A549 (cell line): ENCODE data around the gene ABCA7. TPM values are rescaled to one million over a fixed set of nuclear protein-coding genes. Genes with fewer than 3 reads are reported as not detected.

Source experiments
- ATAC-seq, 2 experiments: fragments of 200-7000 bp in 1 of 2; fragments of >200 bp in 1 of 2; cut with Nextera tagmentation in 1 of 2; cut with Tn5 transposase in 1 of 2; 3 replicates each; pipeline versions ENCODE4 v1.8.0 to v1.9.1; 2018 to 2020; ENCODE audit warnings: mild to moderate bottlenecking in 1 of 2, moderate library complexity in 1 of 2
- CTCF ChIA-PET: fragments of 300-600 bp; sonication (Branson Sonifier 250); formaldehyde crosslinking; extraction: SDS; loops from one replicate; lab custom pipeline; 2021; ENCODE audit warnings: antibody characterized with exemption, inconsistent platforms; lab: Yijun Ruan, JAX
- POLR2A ChIA-PET: fragments of 350-600 bp; formaldehyde crosslinking; extraction: SDS; loops from one replicate; lab custom pipeline; 2021; ENCODE audit warnings: antibody characterized with exemption, inconsistent platforms; lab: Yijun Ruan, JAX
- DNase-seq, 2 experiments: peaks; one replicate each; pipeline versions ENCODE4 v3.0.0 to v3.0.0-alpha.2; 2011 to 2016; ENCODE audit warnings: low read depth in 1 of 2, low spot score in 1 of 2
- FAIRE-seq: peaks from 2 replicates; lab custom pipeline; 2011; peaks lifted over from hg19 to GRCh38; lab: Jason Lieb, UNC
- H3K27ac ChIP-seq, 2 experiments: fragments of >200 bp; sonication (Bioruptor Twin); formaldehyde crosslinking; 3 replicates each; pipeline ENCODE4 v1.5.1; 2016 to 2017
- H3K4me1 ChIP-seq: fragments of >200 bp; sonication (Bioruptor Twin); formaldehyde crosslinking; 3 replicates; pipeline ENCODE4 v1.6.1; 2016
- H3K4me2 ChIP-seq: fragments of >200 bp; sonication (Bioruptor Twin); formaldehyde crosslinking; 3 replicates; pipeline ENCODE4 v1.6.1; 2016
- H3K4me3 ChIP-seq: fragments of >200 bp; sonication (Bioruptor Twin); formaldehyde crosslinking; 3 replicates; pipeline ENCODE4 v1.5.1; 2016
- H3K9me3 ChIP-seq: fragments of >200 bp; sonication (Bioruptor Twin); formaldehyde crosslinking; 3 replicates; pipeline ENCODE4 v1.6.1; 2016
- EP300 ChIP-seq, 2 experiments: fragments of >200 bp; sonication (Bioruptor Twin); formaldehyde crosslinking; IDR thresholded peaks; 2 replicates in 1 of 2; 3 replicates in 1 of 2; pipeline ENCODE4 v1.6.1; 2016 to 2017
- FOSB ChIP-seq: fragments of 250-450 bp; sonication (Bioruptor Pico); IDR thresholded peaks from 2 replicates; pipeline ENCODE4 v1.5.0; 2020; ENCODE audit warnings: mild to moderate bottlenecking, moderate library complexity
- JUNB ChIP-seq: fragments of >200 bp; sonication (Bioruptor Twin); formaldehyde crosslinking; IDR thresholded peaks from 2 replicates; pipeline ENCODE4 v1.6.1; 2016
- KDM5A ChIP-seq: fragments of 200-600 bp; sonication (generic); IDR thresholded peaks from 2 replicates; pipeline ENCODE4 v1.6.1; 2016; ENCODE audit warnings: antibody characterized with exemption, mild to moderate bottlenecking
- MYC ChIP-seq: IDR thresholded peaks from 2 replicates; pipeline ENCODE4 v1.6.1; 2012; ENCODE audit warnings: mild to moderate bottlenecking, inconsistent platforms, low read length, improper control_type of control experiment, borderline replicate concordance
- NFE2L2 ChIP-seq: fragments of 150-350 bp; conservative IDR thresholded peaks from 2 replicates; pipeline ENCODE4 v1.6.1; 2014; ENCODE audit warnings: low read length
- PHF8 ChIP-seq: fragments of 200-600 bp; sonication (generic); IDR thresholded peaks from 2 replicates; pipeline ENCODE4 v1.6.1; 2016; ENCODE audit warnings: low read depth, mild to moderate bottlenecking, antibody characterized with exemption, moderate library complexity, borderline replicate concordance
- POLR2AphosphoS2 ChIP-seq: conservative IDR thresholded peaks from 2 replicates; pipeline ENCODE4 v1.6.1; 2012; ENCODE audit warnings: low read length, improper control_type of control experiment, inconsistent platforms
- RAD21 ChIP-seq, 2 experiments: fragments of >200 bp in 1 of 2; sonication (Bioruptor Twin) in 1 of 2; formaldehyde crosslinking in 1 of 2; IDR thresholded peaks in 1 of 2; conservative IDR thresholded peaks in 1 of 2; 2 replicates in 1 of 2; 3 replicates in 1 of 2; pipeline ENCODE4 v1.6.1; 2012 to 2018; ENCODE audit warnings: inconsistent platforms in 1 of 2
- RCOR1 ChIP-seq: fragments of 150-350 bp; IDR thresholded peaks from 2 replicates; pipeline ENCODE4 v1.6.1; 2014; ENCODE audit warnings: antibody characterized with exemption, low read length, low read depth
- RFX5 ChIP-seq: fragments of 450-650 bp; IDR thresholded peaks from 2 replicates; pipeline ENCODE4 v1.7.1; 2014; ENCODE audit warnings: antibody characterized with exemption, mild to moderate bottlenecking, moderate library complexity
- TFCP2L1 ChIP-seq: fragments of 250-450 bp; sonication (Bioruptor Pico); IDR thresholded peaks from 2 replicates; pipeline ENCODE4 v1.5.0; 2021; ENCODE audit warnings: mild to moderate bottlenecking
- ZC3H11A ChIP-seq: fragments of 450-650 bp; IDR thresholded peaks from 2 replicates; pipeline ENCODE4 v1.6.1; 2014; ENCODE audit warnings: antibody characterized with exemption, mild to moderate bottlenecking
- ZFP36 ChIP-seq: fragments of 450-650 bp; IDR thresholded peaks from 2 replicates; pipeline ENCODE4 v1.6.1; 2014; ENCODE audit warnings: borderline replicate concordance; ENCODE audit not compliant: partially characterized antibody
- ZNF302 ChIP-seq: fragments of 250-450 bp; sonication (Bioruptor Pico); IDR thresholded peaks from 2 replicates; pipeline ENCODE4 v1.9.0; 2021; ENCODE audit warnings: inconsistent platforms, mild to moderate bottlenecking, moderate library complexity
- WGBS: methylation state at CpG from one replicate; pipeline ENCODE4 v1.1.6; 2017; ENCODE audit errors: missing lambda C conversion rate; 5-methylcytosine and 5-hydroxymethylcytosine counted together
- polyA plus RNA-seq, 4 experiments: library from polyadenylated mRNA; depleted of rRNA in 3 of 4; stranded (reverse); fragments of >200 nt; fragmentation: RNase III in 1 of 4; extraction: RNeasy Plus Mini Kit Qiagen cat#74134 plus additional on column Dnase treatment in 1 of 4; gene quantifications; 2 replicates in 3 of 4; 3 replicates in 1 of 4; pipeline ENCODE4 v1.2.3, GENCODE V29; 2011 to 2017
- TF ChIP-seq, protein P1 (sequence below): fragments of 250-450 bp; sonication (Bioruptor Pico); IDR thresholded peaks from 2 replicates; pipeline ENCODE4 v1.5.0; 2021; ENCODE audit warnings: mild to moderate bottlenecking, moderate library complexity, borderline replicate concordance
- TF ChIP-seq, protein P2 (sequence below): fragments of >200 bp; sonication (Bioruptor Twin); formaldehyde crosslinking; IDR thresholded peaks from 2 replicates; pipeline ENCODE4 v1.6.1; 2016
- TF ChIP-seq, protein P3 (sequence below): fragments of 150-350 bp; IDR thresholded peaks from 2 replicates; pipeline ENCODE4 v1.6.1; 2014; ENCODE audit warnings: low read depth, mild to moderate bottlenecking, low read length
- TF ChIP-seq, protein P4 (sequence below): fragments of 250-450 bp; sonication (Bioruptor Pico); IDR thresholded peaks from 2 replicates; pipeline ENCODE4 v1.5.0; 2020; ENCODE audit warnings: low read depth, mild to moderate bottlenecking, moderate library complexity
- TF ChIP-seq, protein P5 (sequence below): fragments of 200-600 bp; sonication (generic); IDR thresholded peaks from 2 replicates; pipeline ENCODE4 v1.6.1; 2016; ENCODE audit warnings: antibody characterized with exemption, mild to moderate bottlenecking, moderate library complexity
- TF ChIP-seq, protein P6 (sequence below): fragments of >200 bp; sonication (Bioruptor Twin); formaldehyde crosslinking; IDR thresholded peaks from 3 replicates; pipeline ENCODE4 v1.6.1; 2016

The ABCA7 gene
- polyA plus RNA-seq, 2 of the 4 experiments (the other 2 are of a cell fraction) = 5.0 to 13.5 TPM

DNA sequence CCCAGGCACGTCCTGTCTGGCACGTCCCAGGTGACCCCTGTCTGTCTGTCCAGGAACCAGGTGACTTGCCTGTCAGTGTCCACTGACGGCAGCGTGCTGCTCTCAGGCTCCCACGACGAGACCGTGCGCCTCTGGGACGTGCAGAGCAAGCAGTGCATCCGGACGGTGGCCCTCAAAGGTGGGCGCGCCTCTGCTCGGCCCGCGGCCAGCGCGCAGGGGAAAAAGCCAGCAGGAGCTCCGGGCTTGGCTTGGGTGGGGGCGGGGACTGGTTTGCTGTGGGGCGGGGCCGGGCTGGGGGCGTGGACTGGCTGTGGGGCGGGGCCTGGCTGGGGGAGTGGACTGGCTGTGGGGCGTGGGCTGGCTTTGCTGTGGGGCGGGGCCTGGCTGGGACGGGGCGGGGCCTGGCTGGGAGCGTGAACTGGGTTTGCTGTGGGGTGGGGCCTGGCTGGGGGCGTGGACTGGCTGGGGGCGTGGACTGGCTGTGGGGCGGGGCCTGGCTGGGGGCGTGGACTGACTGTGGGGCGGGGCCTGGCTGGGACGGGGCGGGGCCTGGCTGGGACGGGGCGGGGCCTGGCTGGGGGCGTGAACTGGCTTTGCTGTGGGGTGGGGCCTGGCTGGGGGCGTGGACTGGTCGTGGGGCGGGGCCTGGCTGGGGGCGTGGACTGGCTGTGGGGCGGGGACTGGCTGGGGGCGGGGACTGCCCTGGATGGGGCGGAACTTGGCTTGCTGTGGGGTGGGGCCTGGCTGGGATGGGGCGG is 48.6 kb upstream of the ABCA7 start:
- H3K4me2 ChIP-seq = no peak overlapping the region
- H3K4me3 ChIP-seq = no peak overlapping the region
- ChIA-PET POLR2A (no interaction called here), CTCF (interaction anchor here (1.4 kb wide), 2 partner anchors 9 to 69 kb away, joined by 3 to 5 read pairs; no protein-coding TSS in a partner anchor)
- peak in 1 of 2 experiments; percentile 75 for DNase-seq
- FAIRE-seq = no peak
- TF ChIP-seq KDM5A (no peak), ZNF302 (CRISPR knock-in tag) (no peak), ZFP36 (no peak), FOSB (CRISPR knock-in tag) (no peak), MYC (no peak), EP300 (IDR thresholded peaks at IDR 0.05) (no peak), RFX5 (no peak)
- TF ChIP-seq, protein P1, sequence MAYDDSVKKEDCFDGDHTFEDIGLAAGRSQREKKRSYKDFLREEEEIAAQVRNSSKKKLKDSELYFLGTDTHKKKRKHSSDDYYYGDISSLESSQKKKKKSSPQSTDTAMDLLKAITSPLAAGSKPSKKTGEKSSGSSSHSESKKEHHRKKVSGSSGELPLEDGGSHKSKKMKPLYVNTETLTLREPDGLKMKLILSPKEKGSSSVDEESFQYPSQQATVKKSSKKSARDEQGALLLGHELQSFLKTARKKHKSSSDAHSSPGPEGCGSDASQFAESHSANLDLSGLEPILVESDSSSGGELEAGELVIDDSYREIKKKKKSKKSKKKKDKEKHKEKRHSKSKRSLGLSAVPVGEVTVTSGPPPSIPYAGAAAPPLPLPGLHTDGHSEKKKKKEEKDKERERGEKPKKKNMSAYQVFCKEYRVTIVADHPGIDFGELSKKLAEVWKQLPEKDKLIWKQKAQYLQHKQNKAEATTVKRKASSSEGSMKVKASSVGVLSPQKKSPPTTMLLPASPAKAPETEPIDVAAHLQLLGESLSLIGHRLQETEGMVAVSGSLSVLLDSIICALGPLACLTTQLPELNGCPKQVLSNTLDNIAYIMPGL (CRISPR knock-in tag) = no peak
- TF ChIP-seq, protein P2, sequence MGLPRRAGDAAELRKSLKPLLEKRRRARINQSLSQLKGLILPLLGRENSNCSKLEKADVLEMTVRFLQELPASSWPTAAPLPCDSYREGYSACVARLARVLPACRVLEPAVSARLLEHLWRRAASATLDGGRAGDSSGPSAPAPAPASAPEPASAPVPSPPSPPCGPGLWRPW = no peak
- TF ChIP-seq, protein P3, sequence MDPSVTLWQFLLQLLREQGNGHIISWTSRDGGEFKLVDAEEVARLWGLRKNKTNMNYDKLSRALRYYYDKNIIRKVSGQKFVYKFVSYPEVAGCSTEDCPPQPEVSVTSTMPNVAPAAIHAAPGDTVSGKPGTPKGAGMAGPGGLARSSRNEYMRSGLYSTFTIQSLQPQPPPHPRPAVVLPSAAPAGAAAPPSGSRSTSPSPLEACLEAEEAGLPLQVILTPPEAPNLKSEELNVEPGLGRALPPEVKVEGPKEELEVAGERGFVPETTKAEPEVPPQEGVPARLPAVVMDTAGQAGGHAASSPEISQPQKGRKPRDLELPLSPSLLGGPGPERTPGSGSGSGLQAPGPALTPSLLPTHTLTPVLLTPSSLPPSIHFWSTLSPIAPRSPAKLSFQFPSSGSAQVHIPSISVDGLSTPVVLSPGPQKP = no peak
- TF ChIP-seq, protein P4, sequence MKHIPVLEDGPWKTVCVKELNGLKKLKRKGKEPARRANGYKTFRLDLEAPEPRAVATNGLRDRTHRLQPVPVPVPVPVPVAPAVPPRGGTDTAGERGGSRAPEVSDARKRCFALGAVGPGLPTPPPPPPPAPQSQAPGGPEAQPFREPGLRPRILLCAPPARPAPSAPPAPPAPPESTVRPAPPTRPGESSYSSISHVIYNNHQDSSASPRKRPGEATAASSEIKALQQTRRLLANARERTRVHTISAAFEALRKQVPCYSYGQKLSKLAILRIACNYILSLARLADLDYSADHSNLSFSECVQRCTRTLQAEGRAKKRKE (CRISPR knock-in tag) = no peak
- TF ChIP-seq, protein P5, sequence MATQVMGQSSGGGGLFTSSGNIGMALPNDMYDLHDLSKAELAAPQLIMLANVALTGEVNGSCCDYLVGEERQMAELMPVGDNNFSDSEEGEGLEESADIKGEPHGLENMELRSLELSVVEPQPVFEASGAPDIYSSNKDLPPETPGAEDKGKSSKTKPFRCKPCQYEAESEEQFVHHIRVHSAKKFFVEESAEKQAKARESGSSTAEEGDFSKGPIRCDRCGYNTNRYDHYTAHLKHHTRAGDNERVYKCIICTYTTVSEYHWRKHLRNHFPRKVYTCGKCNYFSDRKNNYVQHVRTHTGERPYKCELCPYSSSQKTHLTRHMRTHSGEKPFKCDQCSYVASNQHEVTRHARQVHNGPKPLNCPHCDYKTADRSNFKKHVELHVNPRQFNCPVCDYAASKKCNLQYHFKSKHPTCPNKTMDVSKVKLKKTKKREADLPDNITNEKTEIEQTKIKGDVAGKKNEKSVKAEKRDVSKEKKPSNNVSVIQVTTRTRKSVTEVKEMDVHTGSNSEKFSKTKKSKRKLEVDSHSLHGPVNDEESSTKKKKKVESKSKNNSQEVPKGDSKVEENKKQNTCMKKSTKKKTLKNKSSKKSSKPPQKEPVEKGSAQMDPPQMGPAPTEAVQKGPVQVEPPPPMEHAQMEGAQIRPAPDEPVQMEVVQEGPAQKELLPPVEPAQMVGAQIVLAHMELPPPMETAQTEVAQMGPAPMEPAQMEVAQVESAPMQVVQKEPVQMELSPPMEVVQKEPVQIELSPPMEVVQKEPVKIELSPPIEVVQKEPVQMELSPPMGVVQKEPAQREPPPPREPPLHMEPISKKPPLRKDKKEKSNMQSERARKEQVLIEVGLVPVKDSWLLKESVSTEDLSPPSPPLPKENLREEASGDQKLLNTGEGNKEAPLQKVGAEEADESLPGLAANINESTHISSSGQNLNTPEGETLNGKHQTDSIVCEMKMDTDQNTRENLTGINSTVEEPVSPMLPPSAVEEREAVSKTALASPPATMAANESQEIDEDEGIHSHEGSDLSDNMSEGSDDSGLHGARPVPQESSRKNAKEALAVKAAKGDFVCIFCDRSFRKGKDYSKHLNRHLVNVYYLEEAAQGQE = no peak
- ATAC-seq = peak; percentile 10 to 19; a peak in 3 of 6 replicates
- H3K27ac ChIP-seq = no peak overlapping the region
- H3K4me1 ChIP-seq = peaks cover 7% of the 10 kb centered on the region; the same call in 2 of the 3 replicates
- no CpG with 5 or more reads among the region's 47 CpGs for WGBS
- H3K9me3 ChIP-seq = no peaks in the 10 kb centered on the region

DNA sequence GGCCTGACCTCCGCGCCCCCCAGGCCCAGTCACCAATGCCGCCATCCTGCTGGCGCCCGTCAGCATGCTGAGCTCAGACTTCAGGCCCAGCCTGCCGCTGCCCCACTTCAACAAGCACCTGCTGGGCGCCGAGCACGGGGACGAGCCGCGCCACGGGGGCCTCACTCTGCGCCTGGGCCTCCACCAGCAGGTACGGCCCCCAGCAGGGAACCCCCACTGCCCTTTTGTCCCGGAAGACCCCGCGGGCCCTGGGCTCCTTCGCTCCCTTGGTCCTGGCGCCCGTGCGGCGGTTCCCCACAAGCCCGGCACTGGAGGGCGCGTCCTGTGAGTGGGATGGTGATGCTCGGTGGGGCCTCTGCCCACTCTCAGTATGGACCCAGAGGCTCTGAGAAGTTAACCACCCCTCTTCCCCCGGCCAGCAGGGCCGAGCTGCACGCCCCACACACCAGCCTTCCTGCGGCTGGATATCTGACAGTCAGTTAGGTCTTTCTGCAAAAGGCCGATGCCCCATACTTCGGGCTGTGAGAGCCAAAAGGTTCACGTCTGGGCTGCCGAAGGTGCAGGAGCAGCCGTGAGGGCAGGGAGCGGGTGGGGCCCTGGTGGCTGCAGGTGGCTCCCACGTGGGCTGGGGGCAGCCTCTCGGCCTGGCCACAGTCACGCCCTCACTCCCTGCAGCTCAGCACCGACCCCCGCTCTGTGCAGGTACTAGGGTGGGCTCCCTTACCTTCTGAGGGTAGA is 47.8 kb upstream of the ABCA7 start:
- ChIA-PET CTCF (no interaction called here), POLR2A (no interaction called here)
- no peak overlapping the region for H3K4me2 ChIP-seq
- no peak for FAIRE-seq
- no peak for TF ChIP-seq JUNB
- TF ChIP-seq POLR2AphosphoS2 = no peak
- TF ChIP-seq PHF8 = no peak
- TF ChIP-seq, protein P1 (CRISPR knock-in tag) = no peak
- TF ChIP-seq RCOR1 = no peak
- TF ChIP-seq NFE2L2 = no peak
- no peak for TF ChIP-seq ZFP36
- no peak for TF ChIP-seq RAD21 (conservative IDR thresholded peaks at IDR 0.05 in 1 of 2, IDR thresholded peaks at IDR 0.05 in 1 of 2)
- TF ChIP-seq, protein P4 (CRISPR knock-in tag) = no peak
- TF ChIP-seq TFCP2L1 (CRISPR knock-in tag) = no peak
- TF ChIP-seq ZC3H11A = no peak
- TF ChIP-seq, protein P6, sequence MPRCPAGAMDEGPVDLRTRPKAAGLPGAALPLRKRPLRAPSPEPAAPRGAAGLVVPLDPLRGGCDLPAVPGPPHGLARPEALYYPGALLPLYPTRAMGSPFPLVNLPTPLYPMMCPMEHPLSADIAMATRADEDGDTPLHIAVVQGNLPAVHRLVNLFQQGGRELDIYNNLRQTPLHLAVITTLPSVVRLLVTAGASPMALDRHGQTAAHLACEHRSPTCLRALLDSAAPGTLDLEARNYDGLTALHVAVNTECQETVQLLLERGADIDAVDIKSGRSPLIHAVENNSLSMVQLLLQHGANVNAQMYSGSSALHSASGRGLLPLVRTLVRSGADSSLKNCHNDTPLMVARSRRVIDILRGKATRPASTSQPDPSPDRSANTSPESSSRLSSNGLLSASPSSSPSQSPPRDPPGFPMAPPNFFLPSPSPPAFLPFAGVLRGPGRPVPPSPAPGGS = no peak
- H3K4me1 ChIP-seq = peaks cover 11% of the 10 kb centered on the region; the same call in 2 of the 3 replicates
- WGBS = 91% methylated on average over 24 of the region's 42 CpGs
- no peaks in the 10 kb centered on the region for H3K9me3 ChIP-seq
- DNase-seq = no peak
- no peak overlapping the region for H3K27ac ChIP-seq
- H3K4me3 ChIP-seq = no peak overlapping the region
- ATAC-seq = no peak
